T-helper 2 cell treated with Interferon-gamma antibody and Interleukin-4, amounts not matched to agents 5 μg/mL and 100 μg/mL, for 36 hours (primary cell): ENCODE measurements around the gene GMEB2.
A peak's percentile ranks its signal among the peaks of the same experiment; 100 is the strongest.
"Not testable (repeated sequence)": the region's sequence is repeated elsewhere in the genome, so short reads cannot be mapped to it uniquely, and the experiment has no call there.

Experiments used
- DNase-seq: peaks from one replicate; pipeline ENCODE4 v3.0.0; 2021; ENCODE audit warnings: low spot score
- H3K27ac Mint-ChIP-seq: one replicate; pipeline ENCODE4 v1.8.0; 2021; ENCODE audit warnings: mild to moderate bottlenecking, mixed read lengths
- H3K27me3 Mint-ChIP-seq: one replicate; pipeline ENCODE4 v1.8.0; 2021; ENCODE audit warnings: low read depth, mixed read lengths
- H3K36me3 Mint-ChIP-seq: one replicate; pipeline ENCODE4 v1.8.0; 2021; ENCODE audit warnings: low read depth, mixed read lengths
- H3K4me1 Mint-ChIP-seq: one replicate; pipeline ENCODE4 v1.8.0; 2021; ENCODE audit warnings: low read depth, mixed read lengths
- H3K4me3 Mint-ChIP-seq: one replicate; pipeline ENCODE4 v1.8.0; 2022; ENCODE audit warnings: mild to moderate bottlenecking, moderate library complexity, mixed read lengths
- H3K9me3 Mint-ChIP-seq: one replicate; pipeline ENCODE4 v1.8.0; 2021; ENCODE audit warnings: mixed read lengths

Gene GMEB2

DNA sequence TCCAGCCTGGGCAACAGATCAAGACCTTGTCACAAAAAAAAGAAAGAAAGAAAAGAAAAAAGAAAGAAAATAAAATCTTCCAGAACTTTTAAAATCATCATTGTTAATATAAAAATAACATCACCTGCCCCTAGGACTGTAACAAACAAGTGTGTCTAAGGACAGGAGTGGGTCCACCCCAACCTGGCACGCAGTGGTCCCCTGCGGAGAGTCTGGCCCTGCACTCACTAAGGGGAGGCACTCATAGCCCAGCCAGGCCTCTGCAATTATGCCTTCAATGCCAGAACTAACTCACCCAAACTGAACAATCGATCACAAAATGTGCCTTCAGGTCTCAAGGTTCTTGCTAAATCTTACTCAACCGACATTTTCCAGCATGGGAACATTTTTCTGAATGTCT lies 4.8 kb downstream of the GMEB2 start:
- Mint-ChIP-seq H3K9me3 (no peaks in the 10 kb centered on the region), H3K36me3 (peaks cover 16% of the 10 kb centered on the region), H3K4me1 (peaks cover 9% of the 10 kb centered on the region), H3K4me3 (no peak overlapping the region), H3K27ac (no peak overlapping the region), H3K27me3 (no peaks in the 10 kb centered on the region)
- no peak for DNase-seq

GRCh38 chr20:63620991-63621390 lies 5.9 kb downstream of the GMEB2 start:
- Mint-ChIP-seq H3K36me3 (peaks cover 21% of the 10 kb centered on the region), H3K9me3 (no peaks in the 10 kb centered on the region), H3K27me3 (no peaks in the 10 kb centered on the region), H3K4me1 (peaks cover 9% of the 10 kb centered on the region), H3K4me3 (no peak overlapping the region), H3K27ac (peak overlapping the region; percentile 55)
- no peak for DNase-seq

GRCh38 chr20:63619505-63619904 lies 7.4 kb downstream of the GMEB2 start:
- Mint-ChIP-seq H3K4me1 (peaks cover 4% of the 10 kb centered on the region), H3K36me3 (peaks cover 32% of the 10 kb centered on the region), H3K9me3 (no peaks in the 10 kb centered on the region), H3K4me3 (no peak overlapping the region), H3K27ac (no peak overlapping the region), H3K27me3 (no peaks in the 10 kb centered on the region)
- DNase-seq, result no peak

- Mint-ChIP-seq H3K27ac (no peak overlapping the region), H3K27me3 (no peaks in the 10 kb centered on the region), H3K4me1 (peaks cover 3% of the 10 kb centered on the region), H3K36me3 (peaks cover 33% of the 10 kb centered on the region), H3K9me3 (no peaks in the 10 kb centered on the region), H3K4me3 (no peak overlapping the region)
- DNase-seq, result no peak
These were observed 7.8 kb downstream of the GMEB2 start for GRCh38 chr20:63619086-63619485.

GRCh38 chr20:63618291-63618980 lies 8.5 kb downstream of the GMEB2 start:
- Mint-ChIP-seq H3K27ac (no peak overlapping the region), H3K4me1 (peaks cover 3% of the 10 kb centered on the region), H3K9me3 (no peaks in the 10 kb centered on the region), H3K4me3 (no peak overlapping the region), H3K27me3 (no peaks in the 10 kb centered on the region), H3K36me3 (peaks cover 36% of the 10 kb centered on the region)
- DNase-seq, result no peak

DNA sequence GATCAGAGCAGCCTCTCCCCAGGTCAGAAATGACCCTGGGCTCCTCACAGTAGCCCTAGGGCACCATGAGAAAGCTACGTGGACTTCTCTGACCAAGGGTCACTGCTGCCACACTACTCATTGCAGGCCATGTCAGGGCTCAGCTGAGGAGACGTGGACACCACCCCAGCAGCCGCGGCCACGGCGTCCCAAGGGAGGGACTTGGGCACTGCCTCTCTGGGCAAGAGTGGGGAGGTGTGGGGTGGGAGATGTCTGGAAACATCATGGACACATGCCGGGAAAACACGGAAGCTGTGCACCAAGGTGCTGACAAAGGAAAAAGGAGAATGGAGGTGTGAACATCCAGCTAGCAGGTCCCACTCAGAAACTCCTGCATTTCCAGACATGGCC lies 9.0 kb downstream of the GMEB2 start:
- H3K4me1 Mint-ChIP-seq, result peaks cover 3% of the 10 kb centered on the region
- H3K27ac Mint-ChIP-seq, result no peak overlapping the region
- no peak overlapping the region for H3K4me3 Mint-ChIP-seq
- DNase-seq, result no peak
- H3K27me3 Mint-ChIP-seq, result no peaks in the 10 kb centered on the region
- peaks cover 39% of the 10 kb centered on the region for H3K36me3 Mint-ChIP-seq
- H3K9me3 Mint-ChIP-seq, result no peaks in the 10 kb centered on the region

DNA sequence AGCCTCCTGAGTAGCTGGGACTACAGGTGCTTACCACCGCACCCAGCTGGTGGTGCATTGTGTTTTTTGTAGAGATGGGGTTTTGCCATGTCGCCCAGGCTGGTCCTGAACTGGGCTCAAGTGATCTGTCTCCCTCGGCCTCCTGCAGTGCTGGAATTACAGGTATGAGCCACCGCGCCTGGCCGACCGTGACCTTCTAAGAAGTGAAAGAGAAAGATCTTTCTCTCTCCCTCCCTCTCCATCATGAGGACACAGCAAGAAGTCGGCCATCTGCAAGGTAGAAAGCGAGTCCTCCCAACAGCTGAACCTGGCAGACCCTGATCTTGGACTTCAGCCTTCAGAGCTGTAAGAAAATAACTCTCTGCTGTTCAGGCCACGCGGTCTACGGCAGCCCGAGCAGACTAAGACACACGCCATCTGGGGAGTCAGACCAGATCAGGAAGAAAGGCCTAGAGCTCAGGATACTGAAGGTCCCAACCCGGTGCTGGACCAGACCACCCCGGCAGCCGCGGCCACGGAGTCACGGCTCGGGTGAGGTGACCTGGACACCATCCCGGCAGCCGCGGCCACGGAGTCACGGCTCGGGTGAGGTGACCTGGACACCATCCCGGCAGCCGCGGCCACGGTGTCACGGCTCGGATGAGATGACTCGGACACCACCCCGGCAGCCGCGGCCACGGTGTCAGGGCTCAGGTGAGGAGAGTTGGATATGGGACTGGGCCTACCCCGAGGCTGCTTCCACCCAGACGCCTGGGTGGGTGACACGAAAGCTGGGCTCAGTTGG lies 9.6 kb downstream of the GMEB2 start:
- Mint-ChIP-seq H3K27ac (no peak overlapping the region), H3K9me3 (no peaks in the 10 kb centered on the region), H3K4me3 (no peak overlapping the region), H3K4me1 (peaks cover 3% of the 10 kb centered on the region), H3K36me3 (peaks cover 38% of the 10 kb centered on the region), H3K27me3 (no peaks in the 10 kb centered on the region)
- no peak for DNase-seq

GRCh38 chr20:63613863-63614594 lies 12.9 kb downstream of the GMEB2 start:
- not testable (repeated sequence) for H3K27ac Mint-ChIP-seq

GRCh38 chr20:63612276-63612931 lies 14.5 kb downstream of the GMEB2 start:
- no peak overlapping the region for H3K27ac Mint-ChIP-seq
- no peak for DNase-seq
- H3K27me3 Mint-ChIP-seq, result no peaks in the 10 kb centered on the region
- H3K9me3 Mint-ChIP-seq, result no peaks in the 10 kb centered on the region
- no peak overlapping the region for H3K4me3 Mint-ChIP-seq
- H3K36me3 Mint-ChIP-seq, result peaks cover 35% of the 10 kb centered on the region
- no peaks in the 10 kb centered on the region for H3K4me1 Mint-ChIP-seq

More at GRCh38 chr20:63613863-63614594, 12.9 kb downstream of the GMEB2 start:
- not testable (repeated sequence) for H3K27me3 Mint-ChIP-seq, H3K4me3 Mint-ChIP-seq, DNase-seq, H3K9me3 Mint-ChIP-seq, H3K4me1 Mint-ChIP-seq
- peaks cover 39% of the 10 kb centered on the region for H3K36me3 Mint-ChIP-seq

- H3K36me3 Mint-ChIP-seq, result peaks cover 35% of the 10 kb centered on the region
- no peak for DNase-seq
- H3K27ac Mint-ChIP-seq, result no peak overlapping the region
- no peaks in the 10 kb centered on the region for H3K9me3 Mint-ChIP-seq
- no peaks in the 10 kb centered on the region for H3K27me3 Mint-ChIP-seq
- H3K4me1 Mint-ChIP-seq, result no peaks in the 10 kb centered on the region
- no peak overlapping the region for H3K4me3 Mint-ChIP-seq
These were observed 15.3 kb downstream of the GMEB2 start for GRCh38 chr20:63611646-63612045.

- Mint-ChIP-seq H3K4me1 (no peaks in the 10 kb centered on the region), H3K27me3 (no peaks in the 10 kb centered on the region), H3K4me3 (no peak overlapping the region), H3K36me3 (peaks cover 34% of the 10 kb centered on the region), H3K9me3 (no peaks in the 10 kb centered on the region), H3K27ac (no peak overlapping the region)
- no peak for DNase-seq
These were observed 16.1 kb downstream of the GMEB2 start for GRCh38 chr20:63610581-63611435.

- Mint-ChIP-seq H3K9me3 (peaks cover 4% of the 10 kb centered on the region), H3K4me3 (no peak overlapping the region), H3K27ac (no peak overlapping the region), H3K27me3 (no peaks in the 10 kb centered on the region), H3K4me1 (no peaks in the 10 kb centered on the region), H3K36me3 (peaks cover 24% of the 10 kb centered on the region)
- DNase-seq, result no peak
These were observed 20.2 kb downstream of the GMEB2 start for GRCh38 chr20:63606686-63607085.

- no peak for DNase-seq
- Mint-ChIP-seq H3K27me3 (no peaks in the 10 kb centered on the region), H3K36me3 (peaks cover 45% of the 10 kb centered on the region)
These were observed 24.6 kb downstream of the GMEB2 start for GRCh38 chr20:63602321-63602720.

More at GRCh38 chr20:63602321-63602720, 24.6 kb downstream of the GMEB2 start:
- H3K4me1 Mint-ChIP-seq, result no peaks in the 10 kb centered on the region
- H3K9me3 Mint-ChIP-seq, result peaks cover 4% of the 10 kb centered on the region
- no peak overlapping the region for H3K4me3 Mint-ChIP-seq
- no peak overlapping the region for H3K27ac Mint-ChIP-seq
